ENCODE measurements around the gene TSR1. TPM values are rescaled to one million over a fixed set of nuclear protein-coding genes. Genes with fewer than 3 reads are reported as not detected.

The TSR1 gene
- total and polyA plus RNA-seq, 2 donors (not counting 1 experiment from before 2014, with no cell fraction given) = 13.7 to 42.4 TPM

- H3K9me3 ChIP-seq (ENCODE audit: control insufficient read depth, insufficient read depth, low read depth, low read length) = no peaks in the 10 kb centered on the region
- H3K27ac ChIP-seq (ENCODE audit: insufficient read depth, low read length) = no peak overlapping the region
- no peaks in the 10 kb centered on the region for H3K79me2 ChIP-seq (ENCODE audit: control insufficient read depth, insufficient read depth, low read length)
- no peak for TF ChIP-seq CTCF (conservative IDR thresholded peaks at IDR 0.05 in 1 of 2, IDR thresholded peaks at IDR 0.05 in 1 of 2; ENCODE audit: low read depth in 1 of 2, low read length in 2 of 2)
- TF ChIP-seq EZH2 (IDR thresholded peaks at IDR 0.05; ENCODE audit: low read length, missing control alignments) = no peak
- H4K20me1 ChIP-seq (ENCODE audit: control insufficient read depth, extremely low read depth, insufficient read depth, low read length) = no peaks in the 10 kb centered on the region
- no peak overlapping the region for H3K4me3 ChIP-seq (replicated peaks in 1 of 4; ENCODE audit: control extremely low read depth in 1 of 4, insufficient read depth in 1 of 4, low read depth in 3 of 4, low read length in 4 of 4)
- H3K36me3 ChIP-seq (ENCODE audit: control insufficient read depth, insufficient read depth, low read length) = peaks cover 2% of the 10 kb centered on the region
- H2AFZ ChIP-seq (ENCODE audit: low read length) = no peak overlapping the region
- peaks cover 8% of the 10 kb centered on the region for H3K4me1 ChIP-seq (ENCODE audit: control insufficient read depth, extremely low read depth, insufficient read depth, low read length)
- no peaks in the 10 kb centered on the region for H3K27me3 ChIP-seq (ENCODE audit: control insufficient read depth, insufficient read depth, low read length)
- H3K4me2 ChIP-seq (ENCODE audit: extremely low read depth, insufficient read depth, low read length) = no peak overlapping the region
- H3K9ac ChIP-seq (ENCODE audit: insufficient read depth, low read length) = no peak overlapping the region
- DNase-seq (ENCODE audit: low read depth in 2 of 2) = no peak
These were observed 21.7 kb upstream of the TSR1 start for GRCh38 chr17:2357931-2358434.

- Histone ChIP-seq H3K27ac (ENCODE audit: insufficient read depth, low read length) (no peak overlapping the region), H3K27me3 (ENCODE audit: control insufficient read depth, insufficient read depth, low read length) (no peaks in the 10 kb centered on the region), H2AFZ (ENCODE audit: low read length) (no peak overlapping the region), H3K9ac (ENCODE audit: insufficient read depth, low read length) (no peak overlapping the region), H3K36me3 (ENCODE audit: control insufficient read depth, insufficient read depth, low read length) (no peaks in the 10 kb centered on the region), H4K20me1 (ENCODE audit: control insufficient read depth, extremely low read depth, insufficient read depth, low read length) (no peaks in the 10 kb centered on the region), H3K79me2 (ENCODE audit: control insufficient read depth, insufficient read depth, low read length) (no peaks in the 10 kb centered on the region), H3K4me1 (ENCODE audit: control insufficient read depth, extremely low read depth, insufficient read depth, low read length) (peaks cover 8% of the 10 kb centered on the region), H3K4me3 (replicated peaks in 1 of 4; ENCODE audit: control extremely low read depth in 1 of 4, insufficient read depth in 1 of 4, low read depth in 3 of 4, low read length in 4 of 4) (no peak overlapping the region), H3K9me3 (ENCODE audit: control insufficient read depth, insufficient read depth, low read depth, low read length) (no peaks in the 10 kb centered on the region), H3K4me2 (ENCODE audit: extremely low read depth, insufficient read depth, low read length) (no peak overlapping the region)
- DNase-seq (ENCODE audit: low read depth in 2 of 2) = no peak
- no peak for TF ChIP-seq CTCF (conservative IDR thresholded peaks at IDR 0.05 in 1 of 2, IDR thresholded peaks at IDR 0.05 in 1 of 2; ENCODE audit: low read depth in 1 of 2, low read length in 2 of 2)
These were observed 21.0 kb upstream of the TSR1 start for GRCh38 chr17:2357237-2357636.

GRCh38 chr17:2354311-2354710, 18.1 kb upstream of the TSR1 start:
- H3K9ac ChIP-seq (ENCODE audit: insufficient read depth, low read length) = no peak overlapping the region
- no peak overlapping the region for H3K4me2 ChIP-seq (ENCODE audit: extremely low read depth, insufficient read depth, low read length)
- no peaks in the 10 kb centered on the region for H3K36me3 ChIP-seq (ENCODE audit: control insufficient read depth, insufficient read depth, low read length)
- no peak overlapping the region for H2AFZ ChIP-seq (ENCODE audit: low read length)
- no peak for DNase-seq (ENCODE audit: low read depth in 2 of 2)
- TF ChIP-seq EZH2 (IDR thresholded peaks at IDR 0.05; ENCODE audit: low read length, missing control alignments) (no peak), CTCF (conservative IDR thresholded peaks at IDR 0.05 in 1 of 2, IDR thresholded peaks at IDR 0.05 in 1 of 2; ENCODE audit: low read depth in 1 of 2, low read length in 2 of 2) (no peak)
- no peaks in the 10 kb centered on the region for H3K9me3 ChIP-seq (ENCODE audit: control insufficient read depth, insufficient read depth, low read depth, low read length)
- H3K27ac ChIP-seq (ENCODE audit: insufficient read depth, low read length) = no peak overlapping the region
- no peaks in the 10 kb centered on the region for H4K20me1 ChIP-seq (ENCODE audit: control insufficient read depth, extremely low read depth, insufficient read depth, low read length)
- no peaks in the 10 kb centered on the region for H3K79me2 ChIP-seq (ENCODE audit: control insufficient read depth, insufficient read depth, low read length)
- H3K4me3 ChIP-seq (replicated peaks in 1 of 4; ENCODE audit: control extremely low read depth in 1 of 4, insufficient read depth in 1 of 4, low read depth in 3 of 4, low read length in 4 of 4) = no peak overlapping the region
- H3K27me3 ChIP-seq (ENCODE audit: control insufficient read depth, insufficient read depth, low read length) = no peaks in the 10 kb centered on the region
- H3K4me1 ChIP-seq (ENCODE audit: control insufficient read depth, extremely low read depth, insufficient read depth, low read length) = peaks cover 4% of the 10 kb centered on the region
